HG03432 (cell line): Measurements from ENCODE around the gene DDX59.

Experiments used
- ATAC-seq: cut with Tn5 transposase; IDR thresholded peaks from one replicate; pipeline ENCODE4 v1.9.1; 2021; ENCODE audit warnings: mild to moderate bottlenecking, moderate library complexity; ENCODE audit not compliant: unreplicated experiment

Gene DDX59

GRCh38 chr1:200669314-200670241 lies at the start of gene DDX59:
DDX59 (minus strand) TSS chr1:200669907; CDS start chr1:200666740, 3,167 bp downstream.
- peak; percentile 90 for ATAC-seq

GRCh38 chr1:200714504-200715187 lies 44.9 kb upstream of the DDX59 start:
- ATAC-seq: no peak

GRCh38 chr1:200710166-200710565 lies 40.5 kb upstream of the DDX59 start:
- no peak for ATAC-seq

DNA sequence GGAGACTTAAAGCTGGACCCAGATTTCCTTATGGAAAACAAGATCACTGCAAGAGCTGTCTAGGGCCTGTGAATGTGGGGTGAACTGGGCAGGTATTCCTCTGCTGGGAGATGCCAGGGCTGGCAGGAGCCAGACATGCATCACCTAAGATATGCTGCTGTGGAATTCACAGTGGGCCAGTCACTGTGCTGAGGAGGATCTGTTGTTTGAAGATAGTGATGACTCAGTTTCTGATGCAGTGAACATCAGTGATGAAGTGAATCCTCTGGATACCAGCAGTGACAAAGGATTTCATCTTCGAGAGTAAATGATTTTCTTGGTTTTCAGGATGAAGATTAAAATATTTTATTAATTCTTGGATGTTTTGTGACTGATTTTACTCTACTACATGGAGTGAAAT lies 39.1 kb upstream of the DDX59 start:
- no peak for ATAC-seq

DNA sequence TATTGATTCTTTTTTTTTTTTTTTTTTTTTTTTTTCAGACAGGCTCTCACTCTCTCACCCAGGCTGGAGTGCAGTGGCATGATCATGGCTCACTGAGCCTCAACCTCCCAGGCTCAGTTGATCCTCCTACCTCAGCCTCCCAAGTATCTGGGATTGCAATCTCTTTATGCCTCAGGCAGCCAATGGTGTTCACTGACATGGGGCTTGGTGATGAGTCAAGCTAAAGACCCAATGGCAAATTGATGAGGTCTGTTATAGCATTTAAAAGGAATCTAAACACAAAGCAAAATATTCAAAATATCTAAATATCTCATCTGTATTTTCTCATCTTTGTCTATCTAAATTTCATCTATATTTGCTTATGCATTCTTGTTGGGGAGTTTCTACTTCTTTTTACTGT lies 38.5 kb upstream of the DDX59 start:
- ATAC-seq: no peak

GRCh38 chr1:200707116-200707515 lies 37.4 kb upstream of the DDX59 start:
- no peak for ATAC-seq

DNA sequence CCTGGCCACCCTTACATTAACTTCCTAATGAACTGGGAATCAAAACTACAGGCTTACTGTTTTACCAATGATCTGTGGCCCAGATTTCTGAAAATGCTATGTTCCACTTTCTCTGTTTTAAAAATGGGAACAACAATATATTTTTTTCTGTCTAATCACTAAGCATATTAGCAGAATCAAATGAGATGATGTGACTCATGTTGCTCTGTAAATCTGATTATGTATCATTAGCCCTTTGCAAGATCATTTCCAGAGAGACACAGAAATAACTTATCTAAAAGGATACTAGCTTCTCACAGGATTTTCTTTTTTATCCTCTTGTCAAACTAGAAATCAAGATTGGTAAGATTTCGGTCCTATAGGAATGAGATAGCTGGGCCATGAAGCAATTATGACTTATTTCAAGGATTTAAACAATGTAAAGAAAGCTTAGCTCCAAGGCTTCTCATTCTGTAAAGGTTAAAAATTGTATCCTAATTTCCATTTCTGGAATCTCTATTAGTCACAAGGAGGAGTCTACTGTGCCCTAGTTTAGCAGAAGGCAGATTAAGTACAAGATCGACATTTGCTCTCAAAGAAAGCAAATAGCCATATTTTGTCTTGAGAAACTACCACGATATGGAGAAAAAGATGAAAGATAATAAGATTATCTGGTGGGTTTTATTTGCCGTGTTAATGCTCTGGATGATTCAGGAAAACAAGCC lies 36.6 kb upstream of the DDX59 start:
- no peak for ATAC-seq

- ATAC-seq: no peak
Observed at GRCh38 chr1:200704986-200705500, 35.3 kb upstream of the DDX59 start.

DNA sequence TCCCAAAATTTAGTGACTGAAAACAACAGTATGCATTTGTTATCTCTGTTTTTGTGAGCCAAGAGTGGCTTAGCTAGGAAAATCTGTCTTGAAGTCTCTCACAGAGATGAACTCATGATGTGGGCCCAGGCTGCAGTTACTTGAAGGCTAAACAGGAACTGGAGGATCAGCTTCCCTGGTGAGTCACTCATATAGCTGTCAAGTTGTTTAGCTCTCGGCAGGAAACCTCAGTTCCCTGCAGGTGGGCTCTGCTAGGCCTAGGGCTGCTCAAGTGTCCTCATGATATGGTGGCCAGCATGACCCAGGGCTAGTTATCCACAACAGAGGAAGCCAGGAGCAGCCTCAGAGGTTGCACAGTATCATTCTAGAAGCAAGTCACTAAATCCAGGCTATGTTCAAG lies 30.2 kb upstream of the DDX59 start:
- no peak for ATAC-seq

- ATAC-seq: no peak
Observed at GRCh38 chr1:200694738-200695137, 25.0 kb upstream of the DDX59 start.

DNA sequence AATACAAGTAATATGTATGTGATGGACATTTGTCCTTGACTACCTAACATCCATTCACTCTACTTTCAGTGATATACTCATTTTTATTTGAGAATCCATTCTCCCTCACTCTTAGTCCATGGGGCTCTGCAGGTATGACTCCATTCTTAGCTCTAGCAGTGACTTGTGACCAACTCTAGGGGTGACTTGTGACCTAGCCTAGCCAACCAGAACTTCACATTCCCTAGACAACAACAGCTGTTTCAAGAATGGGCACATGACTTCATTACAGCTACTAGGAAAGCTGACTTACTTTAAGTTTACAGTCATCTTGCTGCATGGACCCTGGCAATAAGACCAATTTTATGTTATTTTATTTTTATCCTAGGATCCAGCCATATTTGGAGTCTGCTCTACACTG lies 23.6 kb upstream of the DDX59 start:
- ATAC-seq: no peak

- no peak for ATAC-seq
Observed at GRCh38 chr1:200692316-200692715, 22.6 kb upstream of the DDX59 start.

GRCh38 chr1:200686620-200687019 lies 16.9 kb upstream of the DDX59 start:
- ATAC-seq: no peak

DNA sequence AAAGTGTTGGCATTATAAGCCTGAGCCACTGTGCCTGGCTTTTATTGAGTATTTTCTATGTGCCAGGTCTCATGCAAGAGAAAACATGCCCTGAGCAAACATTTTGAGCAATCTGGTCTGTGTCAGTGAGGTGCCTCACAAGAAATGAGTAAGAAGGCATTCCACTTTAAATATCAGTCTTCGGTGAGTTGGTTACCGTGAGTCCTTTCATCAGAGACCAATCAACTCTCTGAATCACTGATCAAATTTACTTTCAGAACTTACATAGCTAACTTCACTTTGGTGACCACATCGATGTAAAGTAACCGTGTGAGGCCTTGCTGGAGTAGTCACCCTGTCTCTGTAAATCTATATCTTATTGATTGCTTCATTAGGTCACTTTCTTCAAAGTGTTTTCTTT lies 14.3 kb upstream of the DDX59 start:
- ATAC-seq: no peak

DNA sequence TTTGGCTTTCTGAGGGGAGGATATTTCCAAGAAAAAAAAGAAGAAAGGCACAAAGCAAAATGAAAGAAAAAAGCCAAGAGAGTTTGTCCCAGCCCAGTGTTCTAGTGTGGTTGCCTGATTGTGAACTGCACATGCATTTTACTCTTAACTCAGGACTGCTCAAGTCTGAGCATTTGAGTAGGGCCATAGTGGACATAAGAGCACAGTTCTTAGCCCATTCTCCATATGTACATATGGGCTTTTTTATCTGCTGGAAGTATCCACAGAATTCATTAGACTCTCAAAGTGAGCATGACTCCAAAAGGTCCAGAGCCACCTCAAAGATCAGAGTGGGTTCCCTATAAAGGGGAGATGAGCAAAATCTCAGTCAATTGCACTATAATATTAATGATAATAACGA lies 13.6 kb upstream of the DDX59 start:
- no peak for ATAC-seq

GRCh38 chr1:200681231-200681630 lies 11.5 kb upstream of the DDX59 start:
- ATAC-seq: no peak

DNA sequence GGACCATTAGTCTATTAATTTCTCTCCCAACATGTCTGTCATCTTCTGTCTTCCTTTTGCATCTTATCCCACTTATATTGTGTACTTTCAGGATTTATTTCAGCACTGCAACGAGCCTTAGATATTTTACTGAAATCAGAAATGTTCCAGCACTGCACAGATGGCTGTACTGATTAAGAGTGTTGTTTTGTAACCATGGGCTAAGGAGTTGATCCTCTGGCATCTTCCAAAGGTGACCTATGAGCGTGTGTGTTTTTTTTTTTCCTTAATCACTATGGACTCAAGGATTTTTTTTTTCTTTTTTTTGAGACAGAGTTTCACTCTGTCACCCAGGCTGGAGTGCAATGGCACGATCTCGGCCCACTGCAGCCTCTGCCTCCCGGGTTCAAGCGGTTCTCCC lies 7.1 kb upstream of the DDX59 start:
- no peak for ATAC-seq

DNA sequence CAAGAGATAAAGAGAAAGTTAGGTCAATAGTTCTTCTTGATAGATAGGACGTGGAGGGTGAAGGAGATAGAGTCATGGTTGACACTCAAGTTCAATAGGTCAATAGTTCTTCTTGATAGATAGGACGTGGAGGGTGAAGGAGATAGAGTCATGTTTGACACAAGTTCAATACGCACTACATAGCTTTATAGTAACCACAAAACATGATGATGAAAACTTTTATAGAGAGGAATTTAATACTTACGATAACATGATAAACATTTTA lies 5.8 kb upstream of the DDX59 start:
- ATAC-seq: no peak

DNA sequence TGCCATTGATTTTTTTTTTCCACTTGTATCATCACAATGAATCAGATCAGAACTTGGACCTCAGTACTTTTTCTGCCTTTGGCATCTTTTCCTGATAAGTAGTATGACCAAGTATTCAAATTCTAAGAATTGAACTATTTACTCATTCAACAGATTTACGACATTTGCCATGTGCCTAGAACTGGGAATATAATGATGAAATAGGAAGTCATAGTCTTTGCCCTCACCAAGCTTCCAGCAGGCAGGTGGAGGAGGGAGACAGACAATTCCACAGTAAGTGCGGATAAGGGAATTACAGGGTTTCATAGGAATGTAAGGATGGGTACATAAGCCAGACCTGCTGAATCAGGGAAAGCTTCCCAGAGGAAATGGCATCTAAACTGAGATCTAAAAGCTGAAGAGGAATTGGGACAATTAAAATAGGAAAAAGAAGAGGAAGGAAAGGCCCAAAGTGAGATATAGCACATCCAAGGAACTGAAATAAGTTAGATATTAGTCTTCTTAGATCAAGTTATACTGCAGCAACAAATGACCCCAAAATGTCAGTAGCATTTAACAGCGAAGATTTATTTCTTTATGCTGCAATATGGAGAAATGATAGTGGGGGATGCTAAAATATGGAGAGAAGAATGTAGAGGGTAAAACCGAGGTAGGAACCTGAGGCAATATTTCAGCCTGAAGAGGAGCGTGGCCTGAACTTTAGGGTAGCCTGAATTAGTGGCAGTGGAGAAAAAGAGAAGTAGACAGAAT lies 5.3 kb upstream of the DDX59 start:
- ATAC-seq: no peak

DNA sequence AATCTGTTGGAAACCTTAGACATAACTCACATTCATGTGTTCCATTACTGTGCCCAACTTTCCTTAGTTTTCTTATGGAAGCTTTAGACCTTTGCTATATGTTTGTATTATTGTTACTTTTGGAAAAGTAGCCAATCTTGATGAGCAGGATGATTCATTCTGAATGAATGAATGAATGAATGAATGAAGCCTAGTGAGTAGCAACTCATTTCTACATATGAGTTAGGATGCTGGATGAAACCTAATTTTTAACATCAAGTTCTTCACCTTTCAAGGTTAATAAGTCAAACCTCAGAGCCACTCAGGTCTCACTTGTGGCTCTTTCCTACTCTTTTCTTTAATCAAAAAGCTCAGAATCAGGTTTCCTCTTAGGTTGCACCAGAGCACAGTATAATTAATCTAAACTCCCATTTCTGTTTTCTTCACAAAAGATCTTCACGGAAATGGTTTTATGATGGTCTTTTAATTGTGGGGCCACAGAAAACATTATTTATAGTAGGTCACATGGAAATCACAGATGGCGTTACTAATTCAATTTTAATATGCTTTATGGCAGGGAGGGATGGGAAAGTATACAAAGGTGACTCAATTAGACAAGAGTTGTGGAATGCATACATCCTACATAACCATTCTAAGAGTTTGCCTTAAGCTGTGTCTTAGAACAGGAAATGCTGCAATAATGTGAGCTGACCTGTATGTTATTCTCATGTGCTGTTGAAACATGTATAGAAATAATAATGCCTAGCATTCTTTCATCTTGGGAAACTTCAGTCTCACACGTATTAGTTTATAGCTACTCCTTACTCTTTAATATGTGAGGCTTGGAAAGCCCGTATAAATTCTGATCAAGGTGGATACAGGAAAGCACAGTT lies 4.5 kb upstream of the DDX59 start:
- ATAC-seq: no peak
